HepG2 (cell line): ENCODE measurements around the gene SLC43A1. TPM values are rescaled to one million over a fixed set of nuclear protein-coding genes. Genes with fewer than 3 reads are reported as not detected.

Experiments used
- BHLHE40 ChIP-seq: IDR thresholded peaks from 2 replicates; pipeline ENCODE4 v1.6.1; 2011; ENCODE audit warnings: low read length, improper control_type of control experiment
- EHMT2 ChIP-seq: fragments of 200-600 bp; sonication (generic); IDR thresholded peaks from 2 replicates; pipeline ENCODE4 v1.7.0; 2017; ENCODE audit warnings: antibody characterized with exemption, low read depth, low read length, borderline replicate concordance
- EP300 ChIP-seq, 3 experiments: sonication (generic) in 1 of 3; formaldehyde crosslinking in 1 of 3; IDR thresholded peaks; 2 replicates each; pipeline versions ENCODE4 v1.5.1 to v1.6.1; 2011 to 2020; ENCODE audit warnings: low read depth in 2 of 3, low read length in 2 of 3, borderline replicate concordance in 1 of 3, improper control_type of control experiment in 1 of 3, mild to moderate bottlenecking in 1 of 3, missing genetic modification reagents in 1 of 3, moderate library complexity in 1 of 3
- FOXK2 ChIP-seq: fragments of 450-650 bp; IDR thresholded peaks from 2 replicates; pipeline ENCODE4 v1.6.1; 2016
- FOXP4 ChIP-seq: sonication (generic); formaldehyde crosslinking; IDR thresholded peaks from 2 replicates; pipeline ENCODE4 v1.4.0; 2020; ENCODE audit warnings: missing genetic modification reagents
- GATAD2A ChIP-seq: IDR thresholded peaks from 2 replicates; pipeline ENCODE4 v1.6.1; 2016
- HNF4G ChIP-seq, 2 experiments: sonication (generic) in 1 of 2; formaldehyde crosslinking in 1 of 2; IDR thresholded peaks; 2 replicates each; pipeline versions ENCODE4 v1.4.0 to v1.6.1; 2011 to 2020; ENCODE audit warnings: borderline replicate concordance in 2 of 2, low read depth in 2 of 2, mild to moderate bottlenecking in 2 of 2, low read length in 1 of 2, missing genetic modification reagents in 1 of 2, moderate library complexity in 1 of 2
- HOMEZ ChIP-seq: IDR thresholded peaks from 2 replicates; pipeline ENCODE4 v1.6.1; 2016; ENCODE audit warnings: low read depth
- MED13 ChIP-seq: sonication (generic); formaldehyde crosslinking; IDR thresholded peaks from 2 replicates; pipeline ENCODE4 v1.5.0; 2020; ENCODE audit warnings: missing genetic modification reagents
- NCOA1 ChIP-seq: sonication (generic); formaldehyde crosslinking; IDR thresholded peaks from 2 replicates; pipeline ENCODE4 v1.9.0; 2021; ENCODE audit warnings: missing genetic modification reagents
- NONO ChIP-seq, 2 experiments: fragments of 450-650 bp in 1 of 2; sonication (generic) in 1 of 2; formaldehyde crosslinking in 1 of 2; IDR thresholded peaks in 1 of 2; conservative IDR thresholded peaks in 1 of 2; 2 replicates each; pipeline versions ENCODE4 v1.6.1 to v1.8.0; 2017 to 2022; ENCODE audit warnings: mild to moderate bottlenecking in 1 of 2, missing genetic modification reagents in 1 of 2, moderate library complexity in 1 of 2
- REXO4 ChIP-seq: sonication (generic); formaldehyde crosslinking; IDR thresholded peaks from 2 replicates; pipeline ENCODE4 v1.8.0; 2022; ENCODE audit warnings: missing genetic modification reagents, mild to moderate bottlenecking, borderline replicate concordance
- SMARCE1 ChIP-seq: fragments of 450-650 bp; IDR thresholded peaks from 2 replicates; pipeline ENCODE4 v1.6.1; 2017; ENCODE audit warnings: borderline replicate concordance
- SP1 ChIP-seq, 2 experiments: fragments of 450-650 bp in 1 of 2; sonication (generic) in 1 of 2; formaldehyde crosslinking in 1 of 2; IDR thresholded peaks; 2 replicates each; pipeline versions ENCODE4 v1.4.0 to v1.6.1; 2016 to 2020; ENCODE audit warnings: missing genetic modification reagents in 1 of 2
- WIZ ChIP-seq: sonication (generic); formaldehyde crosslinking; IDR thresholded peaks from 2 replicates; pipeline ENCODE4 v1.5.1; 2020; ENCODE audit warnings: mild to moderate bottlenecking, missing genetic modification reagents
- ZBTB25 ChIP-seq: IDR thresholded peaks from 2 replicates; pipeline ENCODE4 v1.6.1; 2018; ENCODE audit warnings: missing genetic modification reagents
- ZBTB7B ChIP-seq: sonication (generic); formaldehyde crosslinking; IDR thresholded peaks from 2 replicates; pipeline ENCODE4 v1.4.0; 2020; ENCODE audit warnings: missing genetic modification reagents
- ZFP90 ChIP-seq: sonication (generic); formaldehyde crosslinking; IDR thresholded peaks from 2 replicates; pipeline ENCODE4 v1.8.0; 2022; ENCODE audit warnings: missing genetic modification reagents, mild to moderate bottlenecking, inconsistent platforms, borderline replicate concordance
- ZNF143 ChIP-seq: sonication (generic); formaldehyde crosslinking; IDR thresholded peaks from 2 replicates; pipeline ENCODE4 v1.4.0; 2020; ENCODE audit warnings: missing genetic modification reagents
- ZNF713 ChIP-seq: sonication (generic); formaldehyde crosslinking; IDR thresholded peaks from 2 replicates; pipeline ENCODE4 v1.4.0; 2020; ENCODE audit warnings: mild to moderate bottlenecking, missing genetic modification reagents
- ZNF772 ChIP-seq: sonication (generic); formaldehyde crosslinking; IDR thresholded peaks from 2 replicates; pipeline ENCODE4 v1.5.0; 2020; ENCODE audit warnings: mild to moderate bottlenecking, missing genetic modification reagents
- polyA plus RNA-seq, 8 experiments: library from polyadenylated mRNA; depleted of rRNA in 3 of 8; stranded (reverse) in 7 of 8; unstranded in 1 of 8; fragments of >200 nt; fragmentation: Illumina TruSeq in 4 of 8; extraction: Trizol in 4 of 8; gene quantifications; 2 replicates each; pipeline versions ENCODE4 v1.2.1 to v1.2.3, GENCODE V29; 2011 to 2016; ENCODE audit warnings: low read depth in 4 of 8, missing spikeins in 1 of 8, mixed read lengths in 1 of 8; ENCODE audit not compliant: insufficient read depth in 1 of 8
- total RNA-seq, 5 experiments: library from RNA; depleted of rRNA; stranded (reverse); fragments of >200 nt; fragmentation: Illumina TruSeq; extraction: Trizol; gene quantifications; 2 replicates each; pipeline ENCODE4 v1.2.3, GENCODE V29; 2016; ENCODE audit warnings: low read depth in 1 of 5

Gene SLC43A1
- total and polyA plus RNA-seq, 2 of the 13 experiments (the other 11 are each of a cell fraction or from before 2014, with no cell fraction given) = 72.3 to 87.6 TPM

- TF ChIP-seq SMARCE1 (no peak), NONO (IDR thresholded peaks at IDR 0.05) (no peak), NONO (CRISPR knock-in tag; conservative IDR thresholded peaks at IDR 0.05) (peak; percentile 93), WIZ (CRISPR knock-in tag) (peak; percentile 94), ZNF772 (CRISPR knock-in tag) (peak; percentile 86), GATAD2A (CRISPR knock-in tag) (peak; percentile 91), HOMEZ (CRISPR knock-in tag) (peak; percentile 84), SP1 (IDR thresholded peaks at IDR 0.05) (no peak), SP1 (CRISPR knock-in tag; IDR thresholded peaks at IDR 0.05) (0 out of 2 replicates have a peak, but pooled peaks have one; percentile 40), NCOA1 (CRISPR knock-in tag) (0 out of 2 replicates have a peak, but pooled peaks have one; percentile 69), REXO4 (CRISPR knock-in tag) (no peak), ZNF713 (no peak), EHMT2 (peak; percentile 60; the same call in 1 of the 2 replicates), ZFP90 (CRISPR knock-in tag) (no peak; the same call in 1 of the 2 replicates), EP300 (IDR thresholded peaks at IDR 0.05; ENCODE audit: low read depth in 2 of 2, low read length in 2 of 2) (peak; percentile 65 to 89; a peak in 2 of 4 replicates), EP300 (CRISPR knock-in tag; IDR thresholded peaks at IDR 0.05; ENCODE audit: borderline replicate concordance) (peak; percentile 80; the same call in 1 of the 2 replicates), MED13 (no peak), FOXP4 (CRISPR knock-in tag) (peak; percentile 91), BHLHE40 (0 out of 2 replicates have a peak, but pooled peaks have one; percentile 29), HNF4G (IDR thresholded peaks at IDR 0.05; ENCODE audit: borderline replicate concordance, low read depth, low read length) (peak; percentile 90), HNF4G (CRISPR knock-in tag; IDR thresholded peaks at IDR 0.05; ENCODE audit: borderline replicate concordance, low read depth) (peak; percentile 91), FOXK2 (peak; percentile 92), ZBTB7B (CRISPR knock-in tag) (peak; percentile 85), ZBTB25 (CRISPR knock-in tag) (peak; percentile 33; the same call in 1 of the 2 replicates), ZNF143 (CRISPR knock-in tag) (peak; percentile 84)
Observed at GRCh38 chr11:57453543-57454177, 61.8 kb downstream of the SLC43A1 start (continued).
